ENCODE results near the gene NUP133.
"Not testable (repeated sequence)": the region's sequence is repeated elsewhere in the genome, so short reads cannot be mapped to it uniquely, and the experiment has no call there.

The NUP133 gene

DNA sequence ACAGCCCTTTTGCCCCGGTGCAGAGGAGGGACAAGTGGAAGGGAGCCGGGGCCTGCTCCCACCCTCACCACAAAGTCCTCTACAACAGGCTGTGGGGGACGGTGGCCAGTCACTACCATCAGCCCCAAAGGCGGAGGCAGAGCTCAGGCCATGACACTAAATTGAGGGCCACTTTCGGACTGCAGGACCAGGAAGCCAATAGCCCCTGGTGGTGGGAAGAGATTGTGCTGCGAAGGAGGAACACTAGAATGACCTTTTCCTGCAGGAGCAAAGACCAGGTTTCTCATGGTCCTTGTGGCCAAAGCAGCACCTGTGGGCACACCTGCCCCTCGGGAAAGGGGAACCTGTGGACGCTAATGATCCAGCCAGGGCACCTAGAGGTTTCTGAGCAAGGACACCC is 104.6 kb downstream of the NUP133 start:
- intact Hi-C loops (cut with DNase I), result loop anchor here (10.0 kb wide), 1 partner anchor 59 kb away; the partner anchor contains the start of gene CCSAP

DNA sequence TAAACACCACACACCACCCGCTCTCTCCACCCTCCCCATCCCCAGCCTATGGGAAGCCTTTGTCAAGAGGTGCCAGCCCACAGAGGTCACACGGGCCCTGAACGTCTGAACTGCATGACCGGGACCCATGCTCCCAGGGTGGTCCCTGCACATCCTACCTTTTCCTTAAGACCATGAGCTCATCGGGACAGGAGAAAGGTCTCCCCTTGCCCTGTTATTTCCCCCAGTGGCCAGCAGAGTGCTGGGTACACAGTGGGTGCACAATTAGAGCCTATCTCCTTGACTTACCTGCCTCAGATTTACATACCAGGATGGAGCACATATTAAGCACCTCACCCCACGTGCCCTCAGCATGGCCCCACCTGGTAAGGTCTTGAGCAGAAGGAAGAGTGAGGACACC is 105.1 kb downstream of the NUP133 start:
- intact Hi-C loops (cut with DNase I), result loop anchor here (10.0 kb wide), 1 partner anchor 58 kb away; the partner anchor contains the start of gene CCSAP
- DNase-seq, result no peak

More for the DNA sequence above, 104.6 kb downstream of the NUP133 start:
- no peak for DNase-seq

DNA sequence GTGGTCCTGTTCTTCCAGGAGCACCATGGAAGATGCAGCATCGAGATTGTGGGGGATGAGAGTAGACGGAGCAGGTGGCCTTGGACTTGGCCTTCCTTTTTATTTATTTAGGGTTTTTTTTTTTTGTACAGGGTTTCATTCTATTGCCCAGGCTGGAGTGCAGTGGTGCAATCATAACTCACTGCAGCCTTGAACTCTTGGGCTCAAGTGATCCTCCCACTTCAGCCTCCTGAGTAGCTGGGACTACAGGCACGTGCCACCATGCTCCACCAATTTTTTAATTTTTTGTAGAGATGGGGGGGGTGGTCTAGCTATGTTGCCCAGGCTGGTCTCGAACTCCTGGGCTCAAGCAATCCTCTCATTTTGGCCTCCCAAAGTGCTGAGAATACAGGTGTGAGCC is 105.8 kb downstream of the NUP133 start:
- not testable (repeated sequence) for DNase-seq
- intact Hi-C loops (cut with DNase I), result loop anchor here (10.0 kb wide), 1 partner anchor 58 kb away; the partner anchor contains the start of gene CCSAP

DNA sequence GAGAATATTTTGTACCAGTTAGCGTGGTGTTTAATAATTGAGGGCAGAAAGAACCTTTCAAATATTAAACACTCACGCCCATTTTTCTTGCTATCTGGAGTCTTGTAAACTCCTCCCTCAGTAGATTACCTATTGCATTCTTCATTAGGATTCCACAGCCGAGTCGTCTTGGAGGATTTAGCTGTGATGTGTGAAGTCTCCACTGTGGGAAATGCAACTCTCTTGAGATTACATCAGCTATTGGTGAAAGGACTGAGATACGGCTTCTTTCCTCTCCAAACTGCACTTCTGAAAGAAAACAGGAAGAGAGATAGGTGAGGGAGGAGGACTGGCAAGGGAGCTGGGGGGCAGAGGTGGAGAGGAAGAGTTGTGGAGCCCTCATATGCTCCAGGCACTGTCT is 110.4 kb downstream of the NUP133 start:
- intact Hi-C loops (cut with DNase I), result no loop called here
- no peak for DNase-seq

DNA sequence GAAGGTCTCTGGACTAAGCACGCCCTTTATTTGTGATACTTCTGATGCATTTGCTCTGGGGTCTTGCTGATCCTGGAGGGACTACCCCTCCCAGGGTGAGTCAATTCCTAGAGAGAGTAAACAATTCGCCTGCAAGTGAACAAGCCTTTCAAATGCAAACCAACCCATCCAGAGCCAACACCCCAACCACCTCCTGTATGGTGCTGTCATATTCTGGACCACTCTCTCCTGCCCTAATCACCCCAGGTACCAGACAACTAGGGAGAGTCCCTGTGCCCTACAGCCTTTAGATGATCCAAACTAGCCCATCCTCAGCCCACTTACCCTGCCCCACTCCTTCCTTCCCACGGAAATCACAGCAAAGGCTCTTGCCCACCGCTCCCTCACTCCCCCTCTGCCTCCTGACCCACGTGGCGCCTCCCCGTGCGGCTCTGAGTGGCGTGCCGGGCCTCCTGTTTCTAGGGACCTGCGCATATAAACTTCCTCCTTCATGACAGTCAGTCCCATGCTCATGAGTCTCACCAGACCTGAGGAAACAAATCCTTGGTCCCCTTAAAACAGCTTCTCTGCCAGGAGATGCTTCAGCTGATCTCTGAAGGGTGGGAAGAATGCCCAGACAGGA is 111.4 kb downstream of the NUP133 start:
- intact Hi-C loops (cut with DNase I), result no loop called here
- no peak for DNase-seq

DNA sequence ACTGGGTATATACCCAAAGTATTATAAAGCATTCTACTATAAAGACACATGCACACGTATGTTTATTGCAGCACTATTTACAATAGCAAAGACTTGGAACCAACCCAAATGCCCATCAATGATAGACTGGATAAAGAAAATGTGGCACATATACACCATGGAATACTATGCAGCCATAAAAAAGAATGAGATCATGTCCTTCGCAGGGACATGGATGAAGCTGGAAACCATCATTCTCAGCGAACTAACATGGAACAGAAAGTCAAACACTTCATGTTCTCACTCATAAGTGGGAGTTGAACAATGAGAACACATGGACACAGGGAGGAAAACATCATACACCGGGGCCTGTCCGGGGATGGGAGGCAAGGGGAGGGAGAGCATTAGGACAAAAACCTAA is 113.6 kb downstream of the NUP133 start:
- intact Hi-C loops (cut with DNase I); DNase-seq: not testable (repeated sequence)

DNA sequence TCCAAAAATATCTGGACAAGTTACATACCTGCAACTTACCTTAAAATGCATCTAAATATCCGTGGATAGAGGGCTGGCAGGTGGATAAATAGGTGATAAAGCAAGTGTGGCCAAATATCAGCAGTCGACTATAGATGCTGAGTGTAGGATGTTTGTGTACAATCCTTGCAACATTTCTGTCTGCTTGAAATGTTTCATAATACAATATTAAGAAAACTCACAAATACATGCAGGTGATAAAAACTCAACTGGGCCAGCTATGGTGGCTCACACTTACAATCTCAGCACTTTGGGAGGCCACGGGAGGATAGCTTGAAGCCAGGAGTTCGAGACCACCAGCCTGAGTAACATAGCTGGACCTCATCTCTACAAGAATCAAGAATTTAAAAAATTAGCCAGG is 115.2 kb downstream of the NUP133 start:
- DNase-seq, result no peak
- intact Hi-C loops (cut with DNase I), result no loop called here

All from head of caudate nucleus (tissue), 42 donors.